ENCODE results near the gene APOBEC2. TPM values are rescaled to one million over a fixed set of nuclear protein-coding genes. Genes with fewer than 3 reads are reported as not detected.

Gene APOBEC2
- total and polyA plus RNA-seq, 9 of the 15 experiments (the other 6 are each of a cell fraction or from before 2014, with no cell fraction given): 0.25 to 1.6 TPM; not detected in 7

- CTCF ChIA-PET (ENCODE audit: low intra/inter-chr PET ratio): no interaction called here
- TF ChIP-seq ZFP91 (CRISPR knock-in tag; IDR thresholded peaks at IDR 0.05): no peak
- TF ChIP-seq THAP12 (CRISPR knock-in tag; IDR thresholded peaks at IDR 0.05): no peak
- TF ChIP-seq HBP1 (CRISPR knock-in tag; IDR thresholded peaks at IDR 0.05): no peak
- TF ChIP-seq POLR2B (IDR thresholded peaks at IDR 0.05; ENCODE audit: low read depth, partially characterized antibody): no peak
- no peak for TF ChIP-seq ZNF143 (CRISPR knock-in tag; IDR thresholded peaks at IDR 0.05)
- no peak for TF ChIP-seq SMAD4 (CRISPR knock-in tag; conservative IDR thresholded peaks at IDR 0.05)
- TF ChIP-seq MLLT1 (IDR thresholded peaks at IDR 0.05): no peak
- TF ChIP-seq NR2C1 (IDR thresholded peaks at IDR 0.05): no peak
- no peak for TF ChIP-seq NR2C1 (tag; IDR thresholded peaks at IDR 0.05)
- TF ChIP-seq SIN3A (IDR thresholded peaks at IDR 0.05; ENCODE audit: borderline replicate concordance in 2 of 2, control insufficient read depth in 1 of 2, low read depth in 2 of 2, low read length in 2 of 2): no peak
- TF ChIP-seq ZNF134 (CRISPR knock-in tag; conservative IDR thresholded peaks at IDR 0.05): no peak
- no peak for TF ChIP-seq SRSF7 (optimal IDR thresholded peaks at IDR 0.05; ENCODE audit: low read depth, low read length)
- TF ChIP-seq HNRNPK (IDR thresholded peaks at IDR 0.05; ENCODE audit: low read depth, low read length, poor library complexity, severe bottlenecking): no peak
- TF ChIP-seq ZNF449 (CRISPR knock-in tag; IDR thresholded peaks at IDR 0.05): no peak
- TF ChIP-seq ZNF174 (CRISPR knock-in tag; IDR thresholded peaks at IDR 0.05): no peak
Observed at GRCh38 chr6:41047306-41047705, 5.7 kb upstream of the APOBEC2 start.

More at GRCh38 chr6:41047306-41047705, 5.7 kb upstream of the APOBEC2 start:
- peaks cover 4% of the 10 kb centered on the region; the same call in 1 of the 2 replicates for H4K20me1 ChIP-seq (replicated peaks; ENCODE audit: control insufficient read depth, insufficient read depth, low read length)
- ATAC-seq (no peak), FAIRE-seq (no peak), DNase-seq (ENCODE audit: extremely low read depth in 1 of 4, low spot score in 3 of 4) (no peak)
- H3K4me3 ChIP-seq: no peak overlapping the region
- no peaks in the 10 kb centered on the region for H3K79me2 ChIP-seq (ENCODE audit: control insufficient read depth, insufficient read depth, low read length)
- no peak overlapping the region for H3K4me2 ChIP-seq (ENCODE audit: insufficient read depth, low read length)
- no peaks in the 10 kb centered on the region for H3K9me3 ChIP-seq (replicated peaks; ENCODE audit: control insufficient read depth, insufficient read depth, low read depth, low read length)
- H3K27me3 ChIP-seq (ENCODE audit: control insufficient read depth in 2 of 2, insufficient read depth in 2 of 2, low read length in 2 of 2): no peaks in the 10 kb centered on the region
- intact Hi-C loops (cut with micrococcal nuclease) (no loop called here), in situ Hi-C loops (cut with MboI) (loop anchor here (25.0 kb wide), 1 partner anchor 1685 kb away; no protein-coding TSS in a partner anchor)
- BruUV-seq (replicated peaks): no TSS peak
- WGBS (ENCODE audit: insufficient coverage, low coverage, missing lambda C conversion rate): 45% methylated on average over 2 of the region's 2 CpGs
- H3K9me1 ChIP-seq (ENCODE audit: control insufficient read depth, insufficient read depth, low read length): no peaks in the 10 kb centered on the region
- no peak overlapping the region for H3K9ac ChIP-seq (ENCODE audit: insufficient read depth in 1 of 2, low read depth in 2 of 2, low read length in 2 of 2)
- H3K27ac ChIP-seq (ENCODE audit: extremely low read depth, low read depth, low read length): no peak overlapping the region
- H2AFZ ChIP-seq (ENCODE audit: low read depth, low read length): no peak overlapping the region
- H3K36me3 ChIP-seq (ENCODE audit: control insufficient read depth, insufficient read depth, low read length): no peaks in the 10 kb centered on the region
- POLR2A ChIA-PET: no interaction called here
- H3K4me1 ChIP-seq (replicated peaks in 1 of 2; ENCODE audit: control insufficient read depth in 2 of 2, insufficient read depth in 2 of 2, low read length in 2 of 2): peaks cover 0 to 12% of the 10 kb centered on the region in 2 experiments; a peak in 4 of 5 replicates

All from K562 (cell line).